Subcutaneous abdominal adipose tissue (tissue), 5 donors: Measurements from ENCODE around the gene MAP4K5.

Source experiments
- H3K27ac ChIP-seq: one replicate; pipeline ENCODE4 v1.7.0; 2013; ENCODE audit warnings: low read depth, mild to moderate bottlenecking, inconsistent platforms, low read length, moderate library complexity
- H3K27me3 ChIP-seq, 5 donors: one replicate each; pipeline ENCODE4 v1.7.0; 2013; ENCODE audit warnings: low read length in 5 of 5, inconsistent platforms in 1 of 5; ENCODE audit not compliant: control insufficient read depth in 5 of 5, insufficient read depth in 4 of 5
- H3K36me3 ChIP-seq, 5 donors: one replicate each; pipeline ENCODE4 v1.7.0; 2013; ENCODE audit warnings: low read length in 5 of 5; ENCODE audit not compliant: control insufficient read depth in 5 of 5, insufficient read depth in 5 of 5
- H3K4me1 ChIP-seq, 5 donors: one replicate each; pipeline ENCODE4 v1.7.0; 2013; ENCODE audit warnings: low read length in 5 of 5, mild to moderate bottlenecking in 3 of 5, moderate library complexity in 1 of 5; ENCODE audit not compliant: control insufficient read depth in 5 of 5, insufficient read depth in 5 of 5
- H3K4me3 ChIP-seq, 5 donors: one replicate each; pipeline ENCODE4 v1.7.0; 2013; ENCODE audit warnings: low read length in 5 of 5, low read depth in 1 of 5
- H3K9ac ChIP-seq, 5 donors: one replicate each; pipeline ENCODE4 v1.7.0; 2013; ENCODE audit warnings: low read length in 5 of 5, mild to moderate bottlenecking in 4 of 5, moderate library complexity in 3 of 5
- H3K9me3 ChIP-seq, 5 donors: one replicate each; pipeline ENCODE4 v1.7.0; 2013; ENCODE audit warnings: low read length in 5 of 5; ENCODE audit not compliant: control insufficient read depth in 5 of 5
- donor health status: healthy.
- donor health status: healthy.
- donor health status: healthy.
- donor health status: healthy.
- donor health status: healthy.

Gene MAP4K5

GRCh38 chr14:50533806-50534205 lies 1.4 kb upstream of the MAP4K5 start:
- Histone ChIP-seq H3K27me3 (no peaks in the 10 kb centered on the region), H3K36me3 (no peaks in the 10 kb centered on the region), H3K9me3 (no peaks in the 10 kb centered on the region), H3K4me3 (no peak overlapping the region), H3K4me1 (peaks cover 6 to 36% (median 27%) of the 10 kb centered on the region in 5 donors), H3K27ac (no peak overlapping the region), H3K9ac (peak overlapping the region in 1 of 5 donors; percentile 2)

GRCh38 chr14:50533241-50533705 lies 904 bp upstream of the MAP4K5 start:
- no peaks in the 10 kb centered on the region for H3K36me3 ChIP-seq
- peak overlapping the region; percentile 24 for H3K27ac ChIP-seq
- H3K27me3 ChIP-seq: no peaks in the 10 kb centered on the region
- peaks cover 6 to 36% (median 27%) of the 10 kb centered on the region in 5 donors for H3K4me1 ChIP-seq
- no peaks in the 10 kb centered on the region for H3K9me3 ChIP-seq
- H3K4me3 ChIP-seq: peak overlapping the region in 4 of 5 donors; percentile 78 to 87 (median 81)
- peak overlapping the region in 2 of 5 donors; percentile 71 to 84 for H3K9ac ChIP-seq

GRCh38 chr14:50531595-50532501 lies 521 bp downstream of the MAP4K5 start:
- H3K27me3 ChIP-seq: no peaks in the 10 kb centered on the region
- H3K27ac ChIP-seq: peak overlapping the region; percentile 93
- peaks cover 6 to 37% (median 27%) of the 10 kb centered on the region in 5 donors for H3K4me1 ChIP-seq
- no peaks in the 10 kb centered on the region for H3K9me3 ChIP-seq
- H3K4me3 ChIP-seq: peak overlapping the region; percentile 81 to 92 (median 86)
- H3K36me3 ChIP-seq: no peaks in the 10 kb centered on the region
- H3K9ac ChIP-seq: peak overlapping the region; percentile 50 to 93 (median 87)

- H3K27me3 ChIP-seq: no peaks in the 10 kb centered on the region
- H3K27ac ChIP-seq: peak overlapping the region; percentile 93
- peak overlapping the region; percentile 81 to 92 (median 86) for H3K4me3 ChIP-seq
- peak overlapping the region; percentile 50 to 93 (median 87) for H3K9ac ChIP-seq
- no peaks in the 10 kb centered on the region for H3K9me3 ChIP-seq
- H3K4me1 ChIP-seq: peaks cover 6 to 37% (median 27%) of the 10 kb centered on the region in 5 donors
- no peaks in the 10 kb centered on the region for H3K36me3 ChIP-seq
Measured at GRCh38 chr14:50530794-50531365, 1.5 kb downstream of the MAP4K5 start.

- H3K4me3 ChIP-seq: peak overlapping the region in 2 of 5 donors; percentile 81 to 87
- no peaks in the 10 kb centered on the region for H3K9me3 ChIP-seq
- peaks cover 6 to 37% (median 27%) of the 10 kb centered on the region in 5 donors for H3K4me1 ChIP-seq
- no peaks in the 10 kb centered on the region for H3K36me3 ChIP-seq
- H3K27me3 ChIP-seq: no peaks in the 10 kb centered on the region
- peak overlapping the region in 4 of 5 donors; percentile 30 to 93 (median 87) for H3K9ac ChIP-seq
- H3K27ac ChIP-seq: peak overlapping the region; percentile 93
Measured at GRCh38 chr14:50530358-50530757, 2.0 kb downstream of the MAP4K5 start.

- Histone ChIP-seq H3K27me3 (no peaks in the 10 kb centered on the region), H3K27ac (peak overlapping the region; percentile 46), H3K36me3 (no peaks in the 10 kb centered on the region), H3K4me3 (no peak overlapping the region), H3K9me3 (no peaks in the 10 kb centered on the region), H3K4me1 (peaks cover 6 to 42% (median 27%) of the 10 kb centered on the region in 5 donors), H3K9ac (peak overlapping the region in 3 of 5 donors; percentile 14 to 52 (median 34))
Measured at GRCh38 chr14:50529288-50530179, 2.8 kb downstream of the MAP4K5 start.

GRCh38 chr14:50528000-50528399 lies 4.4 kb downstream of the MAP4K5 start:
- no peaks in the 10 kb centered on the region for H3K27me3 ChIP-seq
- no peak overlapping the region for H3K4me3 ChIP-seq
- peaks cover 5 to 41% (median 25%) of the 10 kb centered on the region in 5 donors for H3K4me1 ChIP-seq
- no peak overlapping the region for H3K27ac ChIP-seq
- no peaks in the 10 kb centered on the region for H3K36me3 ChIP-seq
- H3K9me3 ChIP-seq: no peaks in the 10 kb centered on the region
- no peak overlapping the region for H3K9ac ChIP-seq

GRCh38 chr14:50524731-50525515 lies 7.4 kb downstream of the MAP4K5 start:
- Histone ChIP-seq H3K9me3 (no peaks in the 10 kb centered on the region), H3K36me3 (no peaks in the 10 kb centered on the region), H3K9ac (no peak overlapping the region), H3K27ac (no peak overlapping the region), H3K4me1 (peaks cover 0 to 20% (median 4%) of the 10 kb centered on the region in 5 donors), H3K4me3 (no peak overlapping the region), H3K27me3 (no peaks in the 10 kb centered on the region)

GRCh38 chr14:50524060-50524459 lies 8.3 kb downstream of the MAP4K5 start:
- H3K9ac ChIP-seq: no peak overlapping the region
- H3K27ac ChIP-seq: no peak overlapping the region
- H3K36me3 ChIP-seq: no peaks in the 10 kb centered on the region
- no peak overlapping the region for H3K4me3 ChIP-seq
- H3K27me3 ChIP-seq: no peaks in the 10 kb centered on the region
- H3K4me1 ChIP-seq: peaks cover 0 to 13% (median 3%) of the 10 kb centered on the region in 5 donors
- no peaks in the 10 kb centered on the region for H3K9me3 ChIP-seq
